GM21515 (cell line): Measurements from ENCODE around the gene OLR1.
A peak's percentile ranks its signal among the peaks of the same experiment; 100 is the strongest.
"Not testable (repeated sequence)": the region's sequence is repeated elsewhere in the genome, so short reads cannot be mapped to it uniquely, and the experiment has no call there.

ENCODE experiments used
- ATAC-seq: cut with Tn5 transposase; IDR thresholded peaks from one replicate; pipeline ENCODE4 v1.9.1; 2021; ENCODE audit not compliant: unreplicated experiment

Gene OLR1

DNA sequence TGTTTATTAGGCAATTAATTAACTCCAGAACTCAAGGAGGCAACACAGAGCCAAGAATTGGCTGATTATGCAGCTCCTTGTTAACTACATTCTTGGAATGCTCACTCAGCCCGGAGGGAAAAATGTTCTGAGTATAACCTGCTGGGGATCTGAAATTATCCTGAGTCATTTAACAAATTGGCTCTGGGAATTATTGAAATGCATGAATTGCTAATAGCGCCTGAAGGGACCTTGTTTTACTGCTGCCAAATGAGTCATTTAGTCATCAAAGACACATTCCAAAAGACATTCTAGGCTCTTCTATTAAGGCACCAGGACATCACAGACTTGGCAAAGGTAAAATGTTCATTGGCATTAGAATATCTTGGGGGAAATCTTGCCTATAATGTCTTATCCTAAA is 19.9 kb upstream of the OLR1 start:
- ATAC-seq: no peak

DNA sequence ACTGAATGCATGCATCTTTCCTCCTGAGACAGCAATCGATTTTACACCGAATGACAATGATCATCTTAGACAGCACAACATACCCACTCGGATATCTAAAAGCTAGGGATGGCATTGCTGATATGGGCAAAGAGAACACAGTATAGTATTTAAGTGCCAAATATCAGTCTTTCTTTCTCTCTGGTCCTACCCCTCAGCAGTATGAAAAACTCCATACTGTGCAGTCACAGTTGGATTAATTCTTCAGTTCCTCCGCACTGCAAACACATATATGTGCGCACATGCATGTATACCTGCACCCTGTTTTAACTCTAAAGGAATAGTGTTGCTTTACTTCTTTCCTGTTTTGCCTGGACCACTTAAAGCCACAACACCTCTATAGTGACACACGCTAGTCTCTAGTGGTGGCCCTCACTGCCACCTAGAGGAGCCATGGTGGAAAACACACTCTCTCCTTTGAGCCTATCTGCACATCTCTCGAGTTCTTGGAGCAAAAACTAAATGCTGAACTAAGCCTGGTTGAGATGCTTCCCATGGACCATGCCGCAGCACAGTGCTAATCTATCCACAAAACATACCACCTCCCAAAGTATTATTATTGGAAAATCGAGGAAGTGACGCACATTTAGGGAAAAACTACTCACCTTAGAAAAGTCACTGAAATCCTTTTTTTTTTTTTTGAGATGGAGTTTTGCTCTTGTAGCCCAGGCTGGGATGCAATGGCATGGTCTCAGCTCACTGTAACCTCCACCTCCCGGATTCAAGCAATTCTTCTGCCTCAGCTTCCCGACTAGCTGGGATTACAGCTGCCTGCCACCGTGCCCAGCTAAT is 18.8 kb upstream of the OLR1 start:
- peak; percentile 85 for ATAC-seq

DNA sequence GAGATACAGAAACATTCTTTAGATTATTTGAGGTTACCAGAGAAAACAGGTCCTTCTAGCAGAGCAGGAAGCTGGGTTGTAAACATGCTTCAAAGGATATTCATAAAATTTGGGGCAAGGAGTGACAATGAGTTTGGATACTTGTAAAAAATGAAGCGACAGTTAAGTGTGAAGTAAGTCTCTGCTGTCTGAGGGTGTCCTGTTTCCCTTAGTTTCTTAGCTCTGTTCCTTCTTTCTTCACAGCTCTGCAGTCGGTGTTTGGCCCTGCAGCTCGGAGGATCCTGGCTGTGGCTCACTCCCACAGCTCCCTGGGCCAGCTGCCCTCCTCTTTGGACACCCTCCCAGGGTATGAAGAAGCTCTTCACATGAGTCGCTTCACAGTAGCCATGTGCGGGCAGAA is 17.7 kb upstream of the OLR1 start:
- ATAC-seq: no peak

DNA sequence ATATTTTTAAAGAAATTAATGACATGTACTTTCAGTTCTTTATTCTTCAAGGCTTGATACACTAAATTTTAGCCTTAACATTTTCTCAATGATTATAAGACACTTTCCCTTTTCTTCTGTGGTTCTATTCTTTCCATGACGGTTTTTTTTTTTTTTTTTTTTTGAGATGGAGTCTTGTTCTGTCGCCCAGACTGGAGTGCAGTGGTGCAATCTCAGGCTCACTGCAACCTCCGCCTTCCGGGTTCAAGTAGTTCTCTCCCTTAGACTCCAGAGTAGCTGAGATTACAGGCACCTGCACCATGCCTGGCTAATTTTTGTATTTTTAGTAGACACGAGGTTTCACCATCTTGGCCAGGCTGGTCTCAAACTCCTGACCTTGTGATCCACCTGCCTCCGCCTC is 15.0 kb upstream of the OLR1 start:
- ATAC-seq: not testable (repeated sequence)

DNA sequence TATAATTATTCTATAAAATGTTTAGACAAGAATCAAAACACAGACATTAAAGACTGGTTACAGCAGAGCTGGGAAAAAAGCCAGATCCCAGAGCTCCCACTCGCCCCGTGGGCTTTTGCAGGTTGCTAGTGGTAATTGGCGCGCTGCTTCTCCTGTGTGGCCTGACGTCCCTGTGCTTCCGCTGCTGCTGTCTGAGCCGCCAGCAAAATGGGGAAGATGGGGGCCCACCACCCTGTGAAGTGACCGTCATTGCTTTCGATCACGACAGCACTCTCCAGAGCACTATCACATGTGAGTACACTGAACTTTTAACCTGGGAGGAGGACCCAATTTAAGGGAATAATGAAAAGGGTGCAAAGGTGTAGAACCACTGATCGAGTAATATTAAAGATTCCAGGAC is 14.4 kb upstream of the OLR1 start:
- ATAC-seq: no peak

DNA sequence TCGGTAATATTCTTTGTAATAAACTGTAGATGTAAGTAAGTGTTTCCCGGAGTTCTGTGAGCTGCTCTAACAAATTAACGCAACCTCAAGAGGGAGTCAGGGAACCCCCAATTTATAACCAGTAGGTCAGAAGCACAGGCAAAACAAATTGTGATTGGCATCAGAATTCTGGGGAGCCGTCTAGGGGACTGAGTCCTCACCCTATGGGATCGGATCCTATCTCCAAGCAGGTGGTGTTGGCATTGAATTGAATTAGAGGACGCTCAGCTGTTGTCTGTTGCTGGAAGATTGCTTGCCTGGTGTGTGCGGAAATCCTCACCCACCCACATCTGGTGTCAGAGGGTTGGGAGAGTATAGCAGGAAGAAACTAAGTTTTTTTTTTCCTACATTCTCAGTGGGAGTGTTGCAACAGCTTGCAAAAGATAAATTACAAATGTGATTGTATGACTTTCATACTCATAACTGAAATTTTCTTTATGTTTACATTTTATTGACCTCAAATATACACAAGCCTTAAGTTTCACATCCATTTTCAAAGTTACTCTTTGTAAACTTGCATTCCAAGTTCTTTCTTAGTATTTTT is 12.4 kb upstream of the OLR1 start:
- no peak for ATAC-seq

DNA sequence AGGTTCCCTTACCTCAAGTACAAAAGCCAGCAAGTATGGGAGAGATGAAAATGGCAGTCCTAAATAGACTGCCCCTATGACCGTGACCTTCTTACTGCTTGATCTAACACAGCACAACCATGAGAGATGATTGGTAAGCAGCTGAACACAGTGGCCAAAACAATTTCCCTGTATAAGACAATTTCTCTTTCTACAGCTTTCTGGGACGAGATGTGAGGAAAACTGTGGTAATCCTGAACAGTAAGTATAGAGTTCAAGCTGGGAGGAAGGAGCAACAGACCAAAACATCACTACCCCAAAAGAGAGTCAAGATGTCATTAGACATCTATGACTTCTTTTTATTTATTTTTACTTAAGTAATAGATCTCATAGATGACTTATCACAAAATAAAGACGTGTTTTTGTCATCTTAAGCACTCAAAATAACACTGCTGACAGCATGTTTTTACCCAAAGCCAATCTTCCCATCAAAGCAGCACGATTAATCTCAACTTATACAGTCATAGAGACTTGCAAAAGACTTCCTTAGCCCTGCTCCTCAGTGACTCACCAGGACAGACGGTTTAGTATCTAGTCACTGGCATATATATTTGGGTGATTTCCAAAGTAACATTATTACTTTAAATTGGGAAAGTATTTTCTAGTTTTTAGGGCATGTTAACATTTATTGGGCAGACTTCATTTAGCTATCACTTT is 10.6 kb upstream of the OLR1 start:
- ATAC-seq: no peak

DNA sequence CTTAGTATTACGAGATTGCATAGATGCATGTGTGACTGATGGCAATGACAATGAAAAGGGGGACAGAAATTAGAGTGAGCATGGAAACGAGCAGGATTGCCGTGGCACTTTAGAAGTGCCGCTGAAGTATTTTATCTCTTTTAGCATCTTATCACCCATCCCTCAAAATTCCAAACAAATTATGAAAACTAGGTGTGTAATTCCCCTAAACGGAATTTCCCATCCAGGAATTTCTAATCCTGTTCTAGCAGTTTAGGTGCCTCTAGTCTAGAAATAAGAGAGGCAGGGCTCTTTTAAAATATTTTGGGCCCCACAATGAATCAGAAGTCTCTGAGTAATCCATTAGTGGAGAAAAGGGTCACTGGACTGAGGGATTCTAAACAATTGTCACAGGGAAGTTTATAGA is 7.8 kb upstream of the OLR1 start:
- no peak for ATAC-seq

DNA sequence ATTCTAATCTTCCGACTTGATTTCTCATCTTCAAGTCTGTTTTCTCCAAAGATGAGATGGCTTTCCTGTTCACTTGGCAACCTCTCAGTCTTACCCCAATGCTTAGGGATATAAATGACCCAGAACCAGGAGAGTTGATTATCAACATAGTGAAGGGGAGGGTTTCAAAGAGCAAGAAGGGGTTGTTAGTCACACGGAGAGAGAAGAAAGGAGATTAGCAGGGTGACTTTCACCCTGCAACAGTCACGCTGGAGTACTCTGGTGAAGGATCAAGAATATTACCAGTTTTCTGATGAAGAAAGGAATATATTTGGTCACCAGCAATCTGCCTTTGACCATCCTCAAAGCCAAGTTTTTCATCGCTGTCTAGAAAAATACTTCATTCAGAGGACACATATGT is 6.9 kb upstream of the OLR1 start, which contains the start of gene TMEM52B:
Gene TMEM52B (plus strand): TSS at position 212 of the 400 bp plus-strand sequence. CDS start 543 bp downstream, outside the sequence.
- no peak for ATAC-seq

DNA sequence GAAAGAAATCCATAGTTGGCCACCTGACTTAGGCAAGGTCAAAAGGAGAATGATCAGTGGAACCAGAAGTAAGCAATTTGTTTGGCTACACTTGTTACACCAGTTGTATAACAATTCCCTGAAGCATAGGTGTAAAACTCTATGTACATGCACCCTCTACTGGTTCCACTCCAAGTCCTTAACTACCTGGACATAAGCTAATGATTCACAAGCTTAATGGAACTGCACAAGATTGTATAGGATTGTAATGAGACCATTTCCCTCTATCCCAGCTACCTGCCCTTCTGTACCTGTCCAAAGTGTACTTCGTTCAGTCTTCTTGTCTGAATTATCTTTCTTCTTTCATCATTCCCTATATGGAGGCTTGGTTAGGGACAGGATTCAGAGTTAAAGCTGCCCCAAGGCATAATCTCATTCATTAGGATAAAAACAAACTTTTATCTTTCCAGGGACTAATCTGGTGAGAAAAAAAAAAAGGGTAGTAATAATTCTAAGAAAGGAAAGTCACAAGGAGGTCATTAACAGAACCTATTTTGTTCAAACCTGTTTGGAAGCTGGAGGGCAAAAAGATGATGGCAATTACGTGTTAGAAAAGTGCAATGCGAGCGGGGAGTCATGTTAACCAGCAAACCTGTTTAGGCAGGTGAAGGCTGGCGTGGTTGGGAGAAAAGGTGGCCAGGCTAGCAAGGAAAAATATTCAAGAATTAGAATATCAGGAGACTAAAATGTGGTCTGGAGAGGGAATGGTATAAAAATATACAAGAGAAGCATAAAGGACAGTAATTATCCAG is 4.1 kb upstream of the OLR1 start:
- ATAC-seq: no peak

DNA sequence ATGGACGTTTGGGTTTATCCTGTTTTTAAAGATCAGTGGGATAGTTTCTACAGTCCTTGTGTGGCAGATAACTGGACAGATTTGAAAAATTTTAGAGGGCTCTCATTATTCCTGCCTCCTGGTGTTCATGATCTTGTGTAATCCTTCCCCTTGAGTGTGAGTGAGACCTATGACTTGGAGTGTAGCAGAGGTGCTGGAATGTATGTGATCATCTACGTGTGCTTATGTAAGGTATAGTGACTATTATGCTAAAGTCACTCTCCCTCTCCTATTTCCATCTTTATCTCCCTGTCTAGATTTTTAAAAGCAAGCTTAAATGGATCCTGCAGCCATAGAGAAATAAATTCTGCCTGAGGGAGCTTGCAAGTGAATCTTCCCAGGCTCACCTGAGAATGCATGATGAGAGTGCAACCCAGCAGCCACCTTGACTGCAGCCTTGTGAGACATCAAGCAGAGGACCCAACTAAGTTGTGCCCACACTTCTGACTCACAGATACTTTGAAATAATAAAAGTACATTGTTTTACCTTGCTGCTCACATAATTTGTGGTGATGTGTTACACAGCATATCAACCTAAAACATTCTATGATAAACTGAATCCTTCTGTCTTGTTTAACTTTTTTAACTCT is 3.2 kb upstream of the OLR1 start:
- no peak for ATAC-seq

DNA sequence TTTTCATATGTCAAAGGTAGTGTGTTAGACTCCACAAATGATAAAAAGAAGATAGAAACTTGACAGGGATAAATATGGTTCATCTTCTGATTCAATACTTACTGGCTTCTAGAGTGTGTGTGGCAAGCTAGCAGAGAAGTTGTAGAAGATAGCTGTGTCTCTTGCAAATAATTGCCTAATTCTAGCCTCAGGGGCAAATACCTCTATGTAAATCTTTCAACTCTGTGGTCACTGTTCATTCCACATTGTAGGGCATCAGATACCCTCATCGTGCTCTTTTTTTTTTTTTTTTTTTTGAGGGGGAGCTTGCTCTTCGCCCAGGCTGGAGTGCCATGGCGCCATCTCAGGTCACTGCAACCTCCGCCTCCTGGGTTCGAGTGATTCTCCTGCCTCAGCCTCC is 1.7 kb downstream of the OLR1 start:
- ATAC-seq: no peak

DNA sequence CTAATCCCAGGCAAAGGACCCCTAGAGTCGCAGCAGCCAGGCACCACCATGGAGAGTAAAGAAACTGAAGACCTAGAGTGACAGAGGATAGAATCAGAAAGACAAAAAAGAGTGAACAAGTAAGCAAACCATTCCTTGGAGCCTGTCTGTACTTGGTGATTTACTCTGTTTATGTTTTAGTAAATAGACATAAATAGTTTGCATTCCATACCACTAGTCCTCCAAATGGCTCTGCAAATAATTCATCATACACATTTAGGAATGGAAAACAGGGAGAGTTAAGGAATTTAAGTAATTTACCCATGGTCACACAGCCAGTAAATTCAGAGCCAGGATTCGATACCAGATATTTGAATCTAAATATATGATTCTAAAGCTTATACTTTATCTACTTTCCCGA is 2.8 kb downstream of the OLR1 start:
- ATAC-seq: no peak

DNA sequence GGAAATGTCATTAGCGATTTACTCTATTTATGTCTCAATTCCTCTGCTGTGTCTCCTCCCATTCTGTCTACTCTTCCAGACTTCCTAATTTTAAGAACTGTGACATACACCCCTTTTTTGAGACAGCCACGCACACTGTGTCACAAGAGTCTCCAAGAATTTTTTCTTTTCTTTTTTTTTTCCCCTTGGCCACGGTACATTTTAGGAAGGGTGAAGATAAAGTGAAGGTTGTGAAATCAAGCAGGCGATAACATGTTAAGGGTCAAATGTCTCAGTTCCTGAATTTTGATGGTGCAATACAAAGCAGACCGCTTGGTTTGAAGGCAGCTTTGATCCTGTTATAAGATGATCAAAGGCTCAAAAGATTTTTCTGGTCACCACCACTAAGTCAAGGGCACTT is 4.3 kb downstream of the OLR1 start:
- no peak for ATAC-seq

DNA sequence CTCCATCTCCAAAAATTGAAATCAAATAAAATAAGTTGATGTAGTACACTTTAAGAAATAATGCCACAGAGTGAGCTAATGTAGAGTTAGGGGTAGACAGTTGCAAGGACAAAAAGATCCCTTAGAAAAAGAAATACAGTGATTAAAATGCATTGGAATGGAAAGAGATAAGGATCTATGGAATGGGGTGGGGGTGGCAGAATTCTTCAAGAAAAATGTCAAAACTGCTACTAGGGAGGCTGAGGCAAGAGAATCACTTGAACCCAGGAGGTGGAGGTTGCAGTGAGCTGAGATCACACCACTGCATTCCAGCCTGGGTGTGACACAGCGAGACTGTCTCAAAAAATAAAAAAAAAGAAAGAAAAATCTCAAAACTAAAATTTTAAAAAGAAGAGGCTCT is 6.5 kb downstream of the OLR1 start:
- no peak for ATAC-seq

DNA sequence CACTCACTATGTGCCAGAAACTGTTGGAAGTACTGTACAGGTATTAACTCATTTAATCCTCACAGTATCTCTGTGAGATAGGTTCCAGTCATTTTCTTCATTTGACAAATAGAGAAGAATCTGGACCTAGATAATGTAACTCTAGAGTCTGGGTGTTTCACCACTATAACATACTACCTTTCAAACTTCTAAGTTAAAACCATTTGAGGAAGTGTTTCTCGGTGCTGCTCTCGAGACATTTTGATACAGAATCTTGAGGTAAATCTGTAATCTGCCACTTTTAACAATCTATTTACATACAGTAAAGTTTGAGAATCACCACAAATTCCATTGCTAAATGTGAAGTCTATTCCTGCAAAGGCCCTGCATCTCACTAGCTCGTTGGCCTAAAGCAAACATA is 8.8 kb downstream of the OLR1 start:
- ATAC-seq: no peak

DNA sequence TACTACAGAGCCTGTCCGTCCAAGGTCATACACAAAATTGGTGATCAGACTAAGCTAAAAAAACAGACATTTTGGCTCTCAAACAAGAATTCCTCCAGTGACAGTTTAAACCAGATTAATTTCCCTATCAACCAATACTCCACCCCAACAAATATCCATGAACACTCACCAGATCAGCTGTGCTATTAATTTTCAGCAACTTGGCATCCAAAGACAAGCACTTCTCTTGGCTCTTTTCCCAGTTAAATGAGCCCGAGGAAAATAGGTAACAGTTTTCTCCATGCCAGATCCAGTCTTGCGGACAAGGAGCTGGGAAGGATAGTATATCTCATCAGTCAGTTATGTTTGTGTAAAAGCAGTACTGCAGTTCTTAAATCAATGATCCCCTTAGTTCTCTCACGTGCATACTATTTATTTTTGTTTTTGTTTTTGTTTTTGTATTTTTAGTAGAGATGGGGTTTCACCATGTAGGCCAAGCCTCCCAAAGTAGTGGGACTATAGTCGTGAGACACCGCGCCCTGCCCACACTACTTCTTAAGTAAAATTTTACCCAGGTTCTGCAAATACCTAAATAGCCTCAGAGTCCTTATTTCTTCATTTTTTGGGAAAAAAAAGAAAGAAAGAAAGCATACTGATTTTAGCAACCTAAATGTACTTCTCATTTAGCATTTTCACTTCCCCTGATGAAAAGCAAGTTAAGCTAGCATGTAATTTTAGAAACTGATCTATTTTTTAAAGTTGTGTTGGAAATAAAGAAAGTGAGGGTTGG is 11.1 kb downstream of the OLR1 start:
- no peak for ATAC-seq

DNA sequence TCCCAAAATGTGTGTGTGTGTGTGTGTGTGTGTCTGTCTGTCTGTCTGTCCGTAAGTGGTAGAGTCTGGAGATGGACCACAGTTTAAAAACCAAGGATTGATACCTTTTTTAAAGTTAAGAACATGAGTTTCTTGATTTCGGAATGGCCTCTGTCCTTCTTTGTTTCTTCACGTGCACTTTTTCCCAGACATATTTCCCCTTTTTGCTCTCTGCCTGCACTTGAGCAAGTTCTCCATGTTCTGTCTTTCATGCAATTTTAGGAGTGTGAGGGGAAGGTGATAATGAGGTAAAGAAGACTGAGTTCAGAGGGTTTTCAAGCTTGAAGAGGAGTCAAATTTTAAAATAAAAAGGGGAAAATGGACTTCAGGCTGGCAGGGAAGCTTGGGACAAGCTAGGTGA is 12.7 kb downstream of the OLR1 start:
- ATAC-seq: no peak

DNA sequence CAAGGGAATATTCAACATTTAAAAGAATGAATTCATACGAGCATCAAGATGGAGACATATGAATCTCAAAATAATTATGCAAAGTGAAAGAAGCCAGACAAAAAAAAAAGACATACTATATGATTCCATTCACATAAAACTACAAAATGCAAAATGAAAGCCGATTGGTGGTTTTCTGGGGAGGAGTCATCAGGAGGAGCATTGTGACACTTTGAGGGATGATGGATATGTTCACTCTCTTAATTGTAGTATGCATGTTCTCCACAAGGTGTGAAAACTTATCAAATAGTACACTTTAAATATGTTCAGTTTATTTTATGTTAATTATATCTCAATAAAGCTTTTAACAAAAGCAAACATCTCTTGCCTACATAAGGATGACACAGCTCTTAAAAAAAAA is 13.5 kb downstream of the OLR1 start:
- no peak for ATAC-seq

DNA sequence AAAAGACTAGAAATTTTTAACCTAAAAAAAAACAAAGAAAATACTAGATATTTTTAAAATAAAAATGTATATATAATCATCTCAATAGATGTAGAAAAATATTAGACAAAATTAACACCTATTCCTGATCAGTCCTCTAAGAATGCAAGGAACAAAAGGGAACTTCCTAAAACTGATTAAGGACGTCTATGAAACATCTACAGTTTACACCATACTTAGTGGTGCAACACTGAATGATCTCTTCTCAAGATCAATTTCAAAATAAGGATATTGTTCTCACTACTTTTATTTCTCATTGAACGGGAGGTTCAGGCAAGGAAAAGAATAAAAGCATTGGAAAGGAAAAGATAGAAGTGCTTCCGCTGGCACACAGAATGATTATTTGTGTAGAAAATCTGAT is 16.0 kb downstream of the OLR1 start:
- no peak for ATAC-seq
